HEK293 (cell line): ENCODE measurements around the gene GNG12.

Experiments used
- GFI1B ChIP-seq: fragments of 450-650 bp; formaldehyde crosslinking; IDR thresholded peaks from 2 replicates; pipeline ENCODE4 v1.5.1; 2016; ENCODE audit warnings: missing biosample characterization, missing genetic modification characterization
- ZBTB21 ChIP-seq: fragments of 450-650 bp; formaldehyde crosslinking; IDR thresholded peaks from 2 replicates; pipeline ENCODE4 v1.5.1; 2017; ENCODE audit warnings: missing biosample characterization, missing genetic modification characterization
- ZBTB8A ChIP-seq: fragments of 450-650 bp; formaldehyde crosslinking; IDR thresholded peaks from 2 replicates; pipeline ENCODE4 v1.5.1; 2016; ENCODE audit warnings: missing biosample characterization, missing genetic modification characterization
- ZNF133 ChIP-seq: fragments of 450-650 bp; formaldehyde crosslinking; IDR thresholded peaks from 2 replicates; pipeline ENCODE4 v1.5.1; 2016; ENCODE audit warnings: missing biosample characterization, missing genetic modification characterization
- ZNF292 ChIP-seq: fragments of 450-650 bp; formaldehyde crosslinking; IDR thresholded peaks from 2 replicates; pipeline ENCODE4 v1.5.1; 2016; ENCODE audit warnings: low read depth, missing biosample characterization, missing genetic modification characterization, borderline replicate concordance
- TF ChIP-seq, protein P1 (sequence below): fragments of 450-650 bp; formaldehyde crosslinking; IDR thresholded peaks from 2 replicates; pipeline ENCODE4 v1.5.1; 2016; ENCODE audit warnings: missing biosample characterization, missing genetic modification characterization
- TF ChIP-seq, protein P2 (sequence below): fragments of 450-650 bp; formaldehyde crosslinking; IDR thresholded peaks from 2 replicates; pipeline ENCODE4 v1.5.1; 2016; ENCODE audit warnings: missing biosample characterization, missing genetic modification characterization

DNA sequence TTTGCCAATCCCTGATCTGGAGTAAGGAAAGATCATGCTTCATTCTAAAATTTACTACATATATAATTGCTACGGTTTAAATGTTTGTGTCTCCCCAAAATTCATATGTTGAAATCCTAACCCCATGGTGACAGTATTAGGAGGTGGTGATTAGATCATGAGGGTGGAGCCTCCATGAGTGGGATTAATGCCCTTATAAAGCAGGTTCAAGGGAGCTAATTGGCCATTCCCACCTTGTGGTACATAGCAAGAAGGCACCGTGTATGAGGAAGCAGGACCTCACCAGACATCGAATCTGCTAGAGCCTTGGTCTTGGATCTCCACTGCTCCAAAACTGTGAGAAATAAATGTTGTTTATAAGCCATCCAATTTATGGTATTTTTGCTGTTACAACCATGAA lies 92.7 kb downstream of the GNG12 start:
- TF ChIP-seq GFI1B (tag by site-specific recombination) = no peak
- TF ChIP-seq ZBTB21 (tag by site-specific recombination) = no peak
- TF ChIP-seq ZBTB8A (tag by site-specific recombination) = no peak
- TF ChIP-seq, protein P1, sequence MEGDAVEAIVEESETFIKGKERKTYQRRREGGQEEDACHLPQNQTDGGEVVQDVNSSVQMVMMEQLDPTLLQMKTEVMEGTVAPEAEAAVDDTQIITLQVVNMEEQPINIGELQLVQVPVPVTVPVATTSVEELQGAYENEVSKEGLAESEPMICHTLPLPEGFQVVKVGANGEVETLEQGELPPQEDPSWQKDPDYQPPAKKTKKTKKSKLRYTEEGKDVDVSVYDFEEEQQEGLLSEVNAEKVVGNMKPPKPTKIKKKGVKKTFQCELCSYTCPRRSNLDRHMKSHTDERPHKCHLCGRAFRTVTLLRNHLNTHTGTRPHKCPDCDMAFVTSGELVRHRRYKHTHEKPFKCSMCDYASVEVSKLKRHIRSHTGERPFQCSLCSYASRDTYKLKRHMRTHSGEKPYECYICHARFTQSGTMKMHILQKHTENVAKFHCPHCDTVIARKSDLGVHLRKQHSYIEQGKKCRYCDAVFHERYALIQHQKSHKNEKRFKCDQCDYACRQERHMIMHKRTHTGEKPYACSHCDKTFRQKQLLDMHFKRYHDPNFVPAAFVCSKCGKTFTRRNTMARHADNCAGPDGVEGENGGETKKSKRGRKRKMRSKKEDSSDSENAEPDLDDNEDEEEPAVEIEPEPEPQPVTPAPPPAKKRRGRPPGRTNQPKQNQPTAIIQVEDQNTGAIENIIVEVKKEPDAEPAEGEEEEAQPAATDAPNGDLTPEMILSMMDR = no peak
- TF ChIP-seq, protein P2, sequence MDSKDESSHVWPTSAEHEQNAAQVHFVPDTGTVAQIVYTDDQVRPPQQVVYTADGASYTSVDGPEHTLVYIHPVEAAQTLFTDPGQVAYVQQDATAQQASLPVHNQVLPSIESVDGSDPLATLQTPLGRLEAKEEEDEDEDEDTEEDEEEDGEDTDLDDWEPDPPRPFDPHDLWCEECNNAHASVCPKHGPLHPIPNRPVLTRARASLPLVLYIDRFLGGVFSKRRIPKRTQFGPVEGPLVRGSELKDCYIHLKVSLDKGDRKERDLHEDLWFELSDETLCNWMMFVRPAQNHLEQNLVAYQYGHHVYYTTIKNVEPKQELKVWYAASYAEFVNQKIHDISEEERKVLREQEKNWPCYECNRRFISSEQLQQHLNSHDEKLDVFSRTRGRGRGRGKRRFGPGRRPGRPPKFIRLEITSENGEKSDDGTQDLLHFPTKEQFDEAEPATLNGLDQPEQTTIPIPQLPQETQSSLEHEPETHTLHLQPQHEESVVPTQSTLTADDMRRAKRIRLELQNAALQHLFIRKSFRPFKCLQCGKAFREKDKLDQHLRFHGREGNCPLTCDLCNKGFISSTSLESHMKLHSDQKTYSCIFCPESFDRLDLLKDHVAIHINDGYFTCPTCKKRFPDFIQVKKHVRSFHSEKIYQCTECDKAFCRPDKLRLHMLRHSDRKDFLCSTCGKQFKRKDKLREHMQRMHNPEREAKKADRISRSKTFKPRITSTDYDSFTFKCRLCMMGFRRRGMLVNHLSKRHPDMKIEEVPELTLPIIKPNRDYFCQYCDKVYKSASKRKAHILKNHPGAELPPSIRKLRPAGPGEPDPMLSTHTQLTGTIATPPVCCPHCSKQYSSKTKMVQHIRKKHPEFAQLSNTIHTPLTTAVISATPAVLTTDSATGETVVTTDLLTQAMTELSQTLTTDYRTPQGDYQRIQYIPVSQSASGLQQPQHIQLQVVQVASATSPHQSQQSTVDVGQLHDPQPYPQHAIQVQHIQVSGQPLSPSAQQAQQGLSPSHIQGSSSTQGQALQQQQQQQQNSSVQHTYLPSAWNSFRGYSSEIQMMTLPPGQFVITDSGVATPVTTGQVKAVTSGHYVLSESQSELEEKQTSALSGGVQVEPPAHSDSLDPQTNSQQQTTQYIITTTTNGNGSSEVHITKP (tag by site-specific recombination) = no peak
- TF ChIP-seq ZNF292 (tag by site-specific recombination) = no peak
- no peak for TF ChIP-seq ZNF133 (tag by site-specific recombination)
